K562 (cell line): ENCODE measurements around the gene FGF9. TPM values are rescaled to one million over a fixed set of nuclear protein-coding genes. Genes with fewer than 3 reads are reported as not detected.
A peak's percentile ranks its signal among the peaks of the same experiment; 100 is the strongest.

ENCODE experiments used
- CTCF ChIP-seq, 3 experiments: IDR thresholded peaks in 2 of 3; conservative IDR thresholded peaks in 1 of 3; 2 replicates each; pipeline ENCODE4 v1.5.1; 2011 to 2012; ENCODE audit warnings: low read length in 3 of 3, mild to moderate bottlenecking in 3 of 3, control low read depth in 2 of 3, improper control_type of control experiment in 1 of 3, inconsistent platforms in 1 of 3, low read depth in 1 of 3, mixed read lengths in 1 of 3, moderate library complexity in 1 of 3; ENCODE audit not compliant: insufficient read depth in 2 of 3
- DIDO1 ChIP-seq: fragments of 450-650 bp; IDR thresholded peaks from 2 replicates; pipeline ENCODE4 v1.6.1; 2016; ENCODE audit warnings: low read depth, missing biosample characterization, missing genetic modification characterization
- KLF16 ChIP-seq: IDR thresholded peaks from 2 replicates; pipeline ENCODE4 v1.6.1; 2016; ENCODE audit warnings: antibody characterized with exemption
- MAZ ChIP-seq, 2 experiments: fragments of 450-650 bp in 1 of 2; sonication (generic) in 1 of 2; formaldehyde crosslinking; IDR thresholded peaks in 1 of 2; conservative IDR thresholded peaks in 1 of 2; 2 replicates each; pipeline versions ENCODE4 v1.4.0 to v1.5.0; 2020; ENCODE audit warnings: mild to moderate bottlenecking in 1 of 2, missing genetic modification reagents in 1 of 2
- NCOA4 ChIP-seq: fragments of 450-650 bp; IDR thresholded peaks from 2 replicates; pipeline ENCODE4 v1.6.1; 2018; ENCODE audit warnings: mild to moderate bottlenecking; ENCODE audit not compliant: partially characterized antibody
- POU5F1 ChIP-seq: fragments of 150-350 bp; IDR thresholded peaks from 2 replicates; pipeline ENCODE4 v1.6.1; 2014; ENCODE audit warnings: borderline replicate concordance, low read length, low read depth, mild to moderate bottlenecking; ENCODE audit not compliant: partially characterized antibody
- RBFOX2 ChIP-seq: fragments of 200-400 bp; formaldehyde crosslinking; IDR thresholded peaks from 2 replicates; pipeline ENCODE4 v1.6.1; 2017; ENCODE audit warnings: low read depth, mild to moderate bottlenecking, low read length, moderate library complexity
- SIN3B ChIP-seq: fragments of 450-650 bp; IDR thresholded peaks from 2 replicates; pipeline ENCODE4 v1.6.1; 2017; ENCODE audit warnings: low read depth, mild to moderate bottlenecking, moderate library complexity
- XRCC4 ChIP-seq: IDR thresholded peaks from one replicate; pipeline ENCODE4 v1.6.1; 2011; ENCODE audit not compliant: insufficient read depth, insufficient read length; ENCODE audit errors: extremely low read depth
- ZNF436 ChIP-seq: fragments of 250-450, 450-650 bp; sonication (Bioruptor Pico); formaldehyde crosslinking; IDR thresholded peaks from 2 replicates; pipeline ENCODE4 v1.7.0; 2020; ENCODE audit warnings: mild to moderate bottlenecking
- polyA plus RNA-seq, 8 experiments: library from polyadenylated mRNA; depleted of rRNA in 4 of 8; stranded (reverse) in 5 of 8; unstranded in 3 of 8; fragments of >200 nt; fragmentation: Nextera tagmentation in 2 of 8; fragmentation: Illumina TruSeq in 1 of 8; extraction: Ambion mirVana in 2 of 8; extraction: Trizol in 1 of 8; gene quantifications; 2 replicates each; pipeline versions ENCODE4 v1.2.1 to v1.2.3, GENCODE V29; 2011 to 2014; ENCODE audit warnings: inconsistent platforms in 1 of 8, missing spikeins in 1 of 8
- total RNA-seq, 7 experiments: library from RNA; depleted of rRNA in 6 of 7; stranded (reverse); fragments of >200 nt in 6 of 7; fragmentation: Illumina TruSeq in 2 of 7; extraction: Trizol in 2 of 7; gene quantifications; 2 replicates each; pipeline versions ENCODE4 v1.2.1 to v1.2.3, GENCODE V29; 2011 to 2021; ENCODE audit warnings: low replicate concordance in 1 of 7
- TF ChIP-seq, protein P1 (sequence below): fragments of 250-450 bp; sonication (Bioruptor Pico); IDR thresholded peaks from 2 replicates; pipeline ENCODE4 v1.6.1; 2021; ENCODE audit warnings: mild to moderate bottlenecking
- TF ChIP-seq, protein P2 (sequence below): fragments of 250-450 bp; sonication (Bioruptor Pico); IDR thresholded peaks from 2 replicates; pipeline ENCODE4 v1.4.0; 2020; ENCODE audit warnings: mild to moderate bottlenecking
- TF ChIP-seq, protein P3 (sequence below): fragments of 250-450 bp; sonication (Bioruptor Pico); IDR thresholded peaks from 2 replicates; pipeline ENCODE4 v1.4.0; 2020; ENCODE audit warnings: borderline replicate concordance
- TF ChIP-seq, protein P4 (sequence below): fragments of 250-450 bp; sonication (Bioruptor Pico); IDR thresholded peaks from 2 replicates; pipeline ENCODE4 v1.5.0; 2021
- TF ChIP-seq, protein P5 (sequence below): sonication (generic); formaldehyde crosslinking; IDR thresholded peaks from 2 replicates; pipeline ENCODE4 v1.8.1; 2023; ENCODE audit warnings: mild to moderate bottlenecking, missing genetic modification reagents

Gene FGF9
- total and polyA plus RNA-seq, 9 of the 15 experiments (the other 6 are each of a cell fraction or from before 2014, with no cell fraction given): not detected

GRCh38 chr13:21670883-21671619 is at the start of gene FGF9 (continued):
- TF ChIP-seq CTCF (IDR thresholded peaks at IDR 0.05 in 2 of 3, conservative IDR thresholded peaks at IDR 0.05 in 1 of 3; ENCODE audit: insufficient read depth in 2 of 3, low read depth in 1 of 3, low read length in 3 of 3): peak in 2 of 3 experiments; percentile 2 to 9; a peak in 1 of 6 replicates
- no peak for TF ChIP-seq KLF16
- TF ChIP-seq SIN3B: no peak
- TF ChIP-seq XRCC4: no peak
- TF ChIP-seq, protein P1, sequence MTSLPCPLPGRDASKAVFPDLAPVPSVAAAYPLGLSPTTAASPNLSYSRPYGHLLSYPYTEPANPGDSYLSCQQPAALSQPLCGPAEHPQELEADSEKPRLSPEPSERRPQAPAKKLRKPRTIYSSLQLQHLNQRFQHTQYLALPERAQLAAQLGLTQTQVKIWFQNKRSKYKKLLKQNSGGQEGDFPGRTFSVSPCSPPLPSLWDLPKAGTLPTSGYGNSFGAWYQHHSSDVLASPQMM (CRISPR knock-in tag): no peak
- TF ChIP-seq DIDO1 (tag): no peak
- TF ChIP-seq, protein P2, sequence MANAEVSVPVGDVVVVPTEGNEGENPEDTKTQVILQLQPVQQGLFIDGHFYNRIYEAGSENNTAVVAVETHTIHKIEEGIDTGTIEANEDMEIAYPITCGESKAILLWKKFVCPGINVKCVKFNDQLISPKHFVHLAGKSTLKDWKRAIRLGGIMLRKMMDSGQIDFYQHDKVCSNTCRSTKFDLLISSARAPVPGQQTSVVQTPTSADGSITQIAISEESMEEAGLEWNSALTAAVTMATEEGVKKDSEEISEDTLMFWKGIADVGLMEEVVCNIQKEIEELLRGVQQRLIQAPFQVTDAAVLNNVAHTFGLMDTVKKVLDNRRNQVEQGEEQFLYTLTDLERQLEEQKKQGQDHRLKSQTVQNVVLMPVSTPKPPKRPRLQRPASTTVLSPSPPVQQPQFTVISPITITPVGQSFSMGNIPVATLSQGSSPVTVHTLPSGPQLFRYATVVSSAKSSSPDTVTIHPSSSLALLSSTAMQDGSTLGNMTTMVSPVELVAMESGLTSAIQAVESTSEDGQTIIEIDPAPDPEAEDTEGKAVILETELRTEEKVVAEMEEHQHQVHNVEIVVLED (CRISPR knock-in tag): peak; percentile 62
- TF ChIP-seq NCOA4: no peak
- TF ChIP-seq, protein P3, sequence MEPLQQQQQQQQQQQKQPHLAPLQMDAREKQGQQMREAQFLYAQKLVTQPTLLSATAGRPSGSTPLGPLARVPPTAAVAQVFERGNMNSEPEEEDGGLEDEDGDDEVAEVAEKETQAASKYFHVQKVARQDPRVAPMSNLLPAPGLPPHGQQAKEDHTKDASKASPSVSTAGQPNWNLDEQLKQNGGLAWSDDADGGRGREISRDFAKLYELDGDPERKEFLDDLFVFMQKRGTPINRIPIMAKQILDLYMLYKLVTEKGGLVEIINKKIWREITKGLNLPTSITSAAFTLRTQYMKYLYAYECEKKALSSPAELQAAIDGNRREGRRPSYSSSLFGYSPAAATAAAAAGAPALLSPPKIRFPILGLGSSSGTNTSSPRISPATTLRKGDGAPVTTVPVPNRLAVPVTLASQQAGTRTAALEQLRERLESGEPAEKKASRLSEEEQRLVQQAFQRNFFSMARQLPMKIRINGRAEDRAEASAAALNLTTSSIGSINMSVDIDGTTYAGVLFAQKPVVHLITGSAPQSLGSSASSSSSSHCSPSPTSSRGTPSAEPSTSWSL (CRISPR knock-in tag): no peak
- TF ChIP-seq, protein P4, sequence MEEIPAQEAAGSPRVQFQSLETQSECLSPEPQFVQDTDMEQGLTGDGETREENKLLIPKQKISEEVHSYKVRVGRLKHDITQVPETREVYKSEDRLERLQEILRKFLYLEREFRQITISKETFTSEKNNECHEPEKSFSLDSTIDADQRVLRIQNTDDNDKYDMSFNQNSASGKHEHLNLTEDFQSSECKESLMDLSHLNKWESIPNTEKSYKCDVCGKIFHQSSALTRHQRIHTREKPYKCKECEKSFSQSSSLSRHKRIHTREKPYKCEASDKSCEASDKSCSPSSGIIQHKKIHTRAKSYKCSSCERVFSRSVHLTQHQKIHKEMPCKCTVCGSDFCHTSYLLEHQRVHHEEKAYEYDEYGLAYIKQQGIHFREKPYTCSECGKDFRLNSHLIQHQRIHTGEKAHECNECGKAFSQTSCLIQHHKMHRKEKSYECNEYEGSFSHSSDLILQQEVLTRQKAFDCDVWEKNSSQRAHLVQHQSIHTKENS (CRISPR knock-in tag): no peak
- no peak for TF ChIP-seq ZNF436 (CRISPR knock-in tag)
- peak; percentile 74 to 85 for TF ChIP-seq MAZ (CRISPR knock-in tag; conservative IDR thresholded peaks at IDR 0.05 in 1 of 2, IDR thresholded peaks at IDR 0.05 in 1 of 2)
- TF ChIP-seq RBFOX2: peak; percentile 29; the same call in 1 of the 2 replicates
- TF ChIP-seq, protein P5, sequence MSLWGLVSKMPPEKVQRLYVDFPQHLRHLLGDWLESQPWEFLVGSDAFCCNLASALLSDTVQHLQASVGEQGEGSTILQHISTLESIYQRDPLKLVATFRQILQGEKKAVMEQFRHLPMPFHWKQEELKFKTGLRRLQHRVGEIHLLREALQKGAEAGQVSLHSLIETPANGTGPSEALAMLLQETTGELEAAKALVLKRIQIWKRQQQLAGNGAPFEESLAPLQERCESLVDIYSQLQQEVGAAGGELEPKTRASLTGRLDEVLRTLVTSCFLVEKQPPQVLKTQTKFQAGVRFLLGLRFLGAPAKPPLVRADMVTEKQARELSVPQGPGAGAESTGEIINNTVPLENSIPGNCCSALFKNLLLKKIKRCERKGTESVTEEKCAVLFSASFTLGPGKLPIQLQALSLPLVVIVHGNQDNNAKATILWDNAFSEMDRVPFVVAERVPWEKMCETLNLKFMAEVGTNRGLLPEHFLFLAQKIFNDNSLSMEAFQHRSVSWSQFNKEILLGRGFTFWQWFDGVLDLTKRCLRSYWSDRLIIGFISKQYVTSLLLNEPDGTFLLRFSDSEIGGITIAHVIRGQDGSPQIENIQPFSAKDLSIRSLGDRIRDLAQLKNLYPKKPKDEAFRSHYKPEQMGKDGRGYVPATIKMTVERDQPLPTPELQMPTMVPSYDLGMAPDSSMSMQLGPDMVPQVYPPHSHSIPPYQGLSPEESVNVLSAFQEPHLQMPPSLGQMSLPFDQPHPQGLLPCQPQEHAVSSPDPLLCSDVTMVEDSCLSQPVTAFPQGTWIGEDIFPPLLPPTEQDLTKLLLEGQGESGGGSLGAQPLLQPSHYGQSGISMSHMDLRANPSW: no peak
- no peak for TF ChIP-seq POU5F1
